ENCODE measurements around the gene SORCS2.
"Not testable (repeated sequence)": the region's sequence is repeated elsewhere in the genome, so short reads cannot be mapped to it uniquely, and the experiment has no call there.

DNA sequence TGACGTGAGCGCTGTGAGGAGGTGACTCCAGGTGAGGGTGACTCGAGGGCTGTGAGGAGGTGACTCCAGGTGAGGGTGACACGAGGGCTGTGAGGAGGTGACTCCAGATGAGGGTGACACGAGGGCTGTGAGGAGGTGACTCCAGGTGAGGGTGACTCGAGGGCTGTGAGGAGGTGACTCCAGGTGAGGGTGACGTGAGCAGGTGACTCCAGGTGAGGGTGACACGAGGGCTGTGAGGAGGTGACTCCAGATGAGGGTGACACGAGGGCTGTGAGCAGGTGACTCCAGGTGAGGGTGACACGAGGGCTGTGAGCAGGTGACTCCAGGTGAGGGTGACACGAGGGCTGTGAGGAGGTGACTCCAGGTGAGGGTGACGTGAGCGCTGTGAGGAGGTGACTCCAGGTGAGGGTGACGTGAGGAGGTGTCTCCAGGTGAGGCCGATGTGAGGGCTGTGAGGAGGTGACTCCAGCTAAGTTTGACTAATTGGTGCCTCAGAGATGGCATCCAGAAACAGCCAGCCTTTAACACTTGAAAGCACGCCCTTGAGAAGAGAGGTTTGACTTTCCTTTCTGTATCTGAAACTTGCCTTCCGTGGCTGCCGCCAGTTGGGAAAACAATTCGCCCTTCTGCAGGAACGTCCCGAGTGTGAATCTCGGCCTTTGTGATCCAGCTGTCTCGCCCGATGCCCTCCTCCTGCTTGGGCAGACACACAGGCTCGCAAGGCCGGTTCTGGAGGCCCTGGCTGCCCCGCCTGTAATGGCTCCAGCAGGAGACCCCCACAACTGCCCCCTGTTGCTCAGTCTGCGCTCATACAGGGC lies 27.1 kb upstream of the SORCS2 start:
- TF ChIP-seq, protein P1, sequence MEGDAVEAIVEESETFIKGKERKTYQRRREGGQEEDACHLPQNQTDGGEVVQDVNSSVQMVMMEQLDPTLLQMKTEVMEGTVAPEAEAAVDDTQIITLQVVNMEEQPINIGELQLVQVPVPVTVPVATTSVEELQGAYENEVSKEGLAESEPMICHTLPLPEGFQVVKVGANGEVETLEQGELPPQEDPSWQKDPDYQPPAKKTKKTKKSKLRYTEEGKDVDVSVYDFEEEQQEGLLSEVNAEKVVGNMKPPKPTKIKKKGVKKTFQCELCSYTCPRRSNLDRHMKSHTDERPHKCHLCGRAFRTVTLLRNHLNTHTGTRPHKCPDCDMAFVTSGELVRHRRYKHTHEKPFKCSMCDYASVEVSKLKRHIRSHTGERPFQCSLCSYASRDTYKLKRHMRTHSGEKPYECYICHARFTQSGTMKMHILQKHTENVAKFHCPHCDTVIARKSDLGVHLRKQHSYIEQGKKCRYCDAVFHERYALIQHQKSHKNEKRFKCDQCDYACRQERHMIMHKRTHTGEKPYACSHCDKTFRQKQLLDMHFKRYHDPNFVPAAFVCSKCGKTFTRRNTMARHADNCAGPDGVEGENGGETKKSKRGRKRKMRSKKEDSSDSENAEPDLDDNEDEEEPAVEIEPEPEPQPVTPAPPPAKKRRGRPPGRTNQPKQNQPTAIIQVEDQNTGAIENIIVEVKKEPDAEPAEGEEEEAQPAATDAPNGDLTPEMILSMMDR (IDR thresholded peaks at IDR 0.05) = not testable (repeated sequence)
- TF ChIP-seq POLR2A (IDR thresholded peaks at IDR 0.05) = not testable (repeated sequence)

Measured in Peyer's patch (tissue), 4 donors.